HAP-1 (cell line): ENCODE measurements around the gene LRRN2.

Source experiments
- DNase-seq, 2 experiments: peaks; one replicate each; pipeline ENCODE4 v3.0.0-alpha.2; 2016 to 2020; ENCODE audit warnings: low spot score in 2 of 2
- H3K27me3 ChIP-seq: fragments of 250-450 bp; sonication (Bioruptor Pico); 2 replicates; pipeline ENCODE4 v1.5.1; 2020; ENCODE audit warnings: low read depth, mild to moderate bottlenecking, moderate library complexity
- H3K36me3 ChIP-seq: fragments of 250-450 bp; sonication (Bioruptor Pico); replicated peaks from 2 replicates; pipeline ENCODE4 v1.5.1; 2020; ENCODE audit warnings: mild to moderate bottlenecking
- H3K4me1 ChIP-seq: fragments of 250-450 bp; sonication (Bioruptor Pico); 2 replicates; pipeline ENCODE4 v1.5.1; 2020; ENCODE audit warnings: mild to moderate bottlenecking
- H3K4me3 ChIP-seq: fragments of 250-450 bp; sonication (Bioruptor Pico); 2 replicates; pipeline ENCODE4 v1.5.1; 2020; ENCODE audit warnings: mild to moderate bottlenecking, moderate library complexity
- H3K9me3 ChIP-seq: fragments of 250-450 bp; sonication (Bioruptor Pico); 2 replicates; pipeline ENCODE4 v1.5.1; 2020; ENCODE audit warnings: mild to moderate bottlenecking, moderate library complexity
- in situ Hi-C: fragments of 300-500 bp; cut with MboI; formaldehyde crosslinking; loops from 3 replicates; pipeline ENCODE4 v1.14.3; 2020; ENCODE audit warnings: low sequenced_read_pairs, inconsistent platforms, mixed read lengths

The LRRN2 gene

DNA sequence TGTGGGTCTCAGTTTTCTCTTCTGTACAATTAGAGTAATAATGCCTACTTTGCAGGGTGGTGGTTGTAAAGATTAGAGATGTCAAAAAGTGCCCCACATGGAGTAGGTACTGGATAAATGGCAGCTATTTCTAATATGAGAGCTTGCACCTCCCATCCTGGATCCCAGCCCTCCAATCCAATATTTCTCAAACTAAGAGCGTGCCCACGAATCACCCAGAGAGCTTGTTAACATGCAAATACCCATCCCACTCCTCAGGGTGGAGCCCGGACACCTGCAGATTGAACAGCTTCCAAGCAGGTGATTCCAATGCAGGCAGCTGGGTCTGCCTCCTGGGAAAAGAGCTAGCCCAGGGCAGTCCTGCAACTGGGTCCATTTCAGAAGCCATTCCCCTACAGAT lies 33.0 kb downstream of the LRRN2 start:
- no peaks in the 10 kb centered on the region for H3K9me3 ChIP-seq
- peaks cover 13% of the 10 kb centered on the region for H3K27me3 ChIP-seq
- H3K4me3 ChIP-seq: no peak overlapping the region
- no peaks in the 10 kb centered on the region for H3K36me3 ChIP-seq
- DNase-seq: no peak
- H3K4me1 ChIP-seq: no peaks in the 10 kb centered on the region
- in situ Hi-C loops: no loop called here

DNA sequence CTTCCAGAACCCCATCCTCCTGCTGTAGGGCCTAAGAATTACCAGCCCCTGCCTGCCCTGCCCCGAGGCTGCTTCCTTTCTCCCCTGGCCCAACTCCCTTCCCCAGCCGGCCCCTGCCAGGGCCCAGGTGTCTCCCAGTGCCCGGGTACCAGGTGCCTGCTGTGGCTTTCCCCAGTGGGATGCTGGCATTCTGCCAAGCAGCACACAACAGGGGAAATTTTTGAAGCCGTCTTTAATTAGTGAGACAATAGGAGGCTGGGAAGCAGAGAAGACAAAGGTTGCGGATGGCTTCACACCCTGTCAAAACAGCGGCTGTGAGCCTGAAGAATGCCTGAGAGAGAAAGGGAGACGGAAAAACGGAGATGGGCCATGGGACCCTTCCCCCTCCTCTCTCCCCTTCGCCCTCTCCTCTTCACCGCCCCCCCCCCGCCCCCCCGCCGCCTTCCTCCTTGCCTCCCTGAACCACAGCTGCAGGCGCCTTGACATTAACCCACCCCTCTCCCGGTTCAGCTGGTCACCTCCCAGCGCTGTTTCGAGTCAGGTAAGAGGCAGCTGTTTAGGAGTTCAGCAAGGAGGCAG lies 33.6 kb downstream of the LRRN2 start:
- no peak for DNase-seq
- in situ Hi-C loops: no loop called here
- H3K4me1 ChIP-seq: no peaks in the 10 kb centered on the region
- H3K4me3 ChIP-seq: no peak overlapping the region
- H3K27me3 ChIP-seq: peaks cover 13% of the 10 kb centered on the region
- no peaks in the 10 kb centered on the region for H3K36me3 ChIP-seq
- no peaks in the 10 kb centered on the region for H3K9me3 ChIP-seq

DNA sequence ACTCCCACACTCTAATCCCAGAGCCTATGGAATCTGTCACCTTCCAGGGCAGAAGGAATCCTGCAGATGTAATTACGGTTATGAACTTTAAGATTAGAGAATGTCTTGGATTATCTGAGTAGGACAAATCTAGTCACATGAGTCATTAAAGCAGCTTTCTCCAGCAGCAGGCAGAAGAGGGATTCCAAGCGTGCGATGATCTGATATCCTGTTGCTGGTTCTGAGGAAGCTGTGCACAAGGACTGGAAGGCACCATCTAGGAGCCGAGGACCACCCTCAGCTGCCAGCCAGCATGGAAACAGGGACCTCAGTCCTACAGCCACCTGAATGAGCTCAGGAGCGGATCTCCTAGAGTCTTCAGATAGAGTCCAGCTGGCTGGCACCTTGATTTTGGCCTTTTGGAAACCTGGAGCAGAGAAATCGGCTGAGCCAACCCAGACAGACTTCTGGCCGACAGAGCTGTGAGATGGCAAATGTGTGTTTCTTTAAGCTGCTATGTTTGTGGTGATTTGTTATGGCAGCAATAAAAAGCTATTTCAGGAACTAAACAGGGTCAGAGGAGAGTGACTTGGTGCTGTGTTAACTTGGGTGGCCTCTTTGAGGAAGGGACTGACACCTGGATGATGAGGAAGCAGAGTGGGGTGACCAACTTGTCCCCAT lies 34.5 kb downstream of the LRRN2 start:
- DNase-seq: no peak
- in situ Hi-C loops: no loop called here
- H3K4me1 ChIP-seq: no peaks in the 10 kb centered on the region
- H3K27me3 ChIP-seq: peaks cover 13% of the 10 kb centered on the region
- H3K36me3 ChIP-seq: no peaks in the 10 kb centered on the region
- no peak overlapping the region for H3K4me3 ChIP-seq
- H3K9me3 ChIP-seq: no peaks in the 10 kb centered on the region

DNA sequence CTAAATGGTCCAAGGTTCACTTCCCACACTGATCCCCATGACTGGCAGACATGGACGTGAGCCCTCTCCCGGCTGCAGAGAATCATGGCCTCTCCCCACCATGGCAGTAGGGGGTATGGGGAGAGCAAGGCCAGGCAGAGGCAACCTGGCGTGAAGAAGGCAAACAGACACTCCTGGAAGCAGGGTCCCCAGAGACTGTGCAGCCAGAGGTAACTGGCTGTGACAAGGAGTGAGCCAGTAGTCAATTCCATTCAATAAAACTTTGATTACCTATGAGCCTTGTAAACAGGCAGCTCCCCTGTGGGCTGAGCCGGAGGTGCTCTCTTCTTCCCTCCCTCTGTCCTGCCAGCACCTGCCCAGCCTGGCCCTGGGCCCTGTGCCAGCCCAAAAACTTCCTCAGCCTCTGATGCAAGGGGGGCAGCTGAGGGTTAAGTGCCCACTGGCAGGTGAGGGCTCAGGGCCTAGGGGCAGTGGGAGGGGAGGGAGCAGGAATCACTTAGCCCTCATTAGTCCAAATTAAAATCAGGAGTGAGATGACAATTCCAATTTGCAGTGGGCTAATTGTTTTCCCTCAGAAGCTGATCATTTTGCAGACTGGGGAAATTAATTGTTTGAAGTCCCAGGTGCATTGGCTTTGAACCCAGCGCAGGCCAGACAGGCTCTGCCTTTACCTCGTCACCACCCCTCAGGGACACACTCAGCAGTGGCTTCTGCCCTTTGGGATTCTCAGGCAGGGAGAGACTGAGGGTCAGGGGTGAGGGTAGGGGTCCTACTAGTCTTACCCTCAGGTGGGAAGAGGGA lies 35.6 kb downstream of the LRRN2 start:
- in situ Hi-C loops: no loop called here
- Histone ChIP-seq H3K9me3 (no peaks in the 10 kb centered on the region), H3K27me3 (peaks cover 13% of the 10 kb centered on the region), H3K36me3 (no peaks in the 10 kb centered on the region), H3K4me3 (no peak overlapping the region), H3K4me1 (no peaks in the 10 kb centered on the region)
- no peak for DNase-seq

DNA sequence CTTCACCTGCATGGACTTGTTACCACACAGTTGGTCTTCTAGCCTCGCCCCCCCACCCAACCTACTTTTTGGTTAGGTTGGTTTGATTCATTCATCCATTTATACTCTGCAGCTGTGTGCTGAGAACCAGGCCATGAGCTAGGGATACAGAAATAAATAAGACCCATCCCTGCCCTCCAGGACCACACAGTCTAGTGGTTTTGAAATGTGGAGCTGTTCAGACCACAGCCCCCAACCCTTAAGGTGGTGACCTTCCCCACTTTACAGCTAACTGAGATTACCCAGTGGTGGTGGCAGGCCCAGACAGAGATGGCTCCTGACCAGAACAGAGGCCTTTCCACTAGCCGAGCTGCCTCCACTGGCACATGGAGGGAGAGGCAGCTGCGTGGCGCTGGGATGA lies 37.0 kb downstream of the LRRN2 start:
- in situ Hi-C loops: no loop called here
- no peaks in the 10 kb centered on the region for H3K4me1 ChIP-seq
- H3K4me3 ChIP-seq: no peak overlapping the region
- H3K27me3 ChIP-seq: peaks cover 13% of the 10 kb centered on the region
- no peak for DNase-seq
- no peaks in the 10 kb centered on the region for H3K9me3 ChIP-seq
- H3K36me3 ChIP-seq: no peaks in the 10 kb centered on the region

DNA sequence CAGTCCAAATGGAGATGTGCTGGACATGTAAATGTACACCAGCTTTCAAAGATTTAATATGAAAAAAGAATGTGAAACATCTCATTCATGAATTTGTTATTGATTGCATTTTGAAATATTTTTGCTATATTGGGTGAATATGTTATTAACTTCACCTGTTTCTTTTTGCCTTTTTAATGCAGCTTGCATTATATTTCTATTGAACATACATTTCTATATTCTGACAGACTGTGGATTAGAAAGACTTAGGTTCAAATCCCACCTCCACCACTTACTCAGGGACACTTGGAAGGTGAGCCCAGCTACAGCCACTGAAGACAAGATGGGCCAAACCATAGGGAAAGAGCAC lies 37.8 kb downstream of the LRRN2 start:
- H3K4me1 ChIP-seq: no peaks in the 10 kb centered on the region
- in situ Hi-C loops: no loop called here
- no peaks in the 10 kb centered on the region for H3K9me3 ChIP-seq
- H3K4me3 ChIP-seq: no peak overlapping the region
- H3K27me3 ChIP-seq: peaks cover 12% of the 10 kb centered on the region
- H3K36me3 ChIP-seq: no peaks in the 10 kb centered on the region
- no peak for DNase-seq

DNA sequence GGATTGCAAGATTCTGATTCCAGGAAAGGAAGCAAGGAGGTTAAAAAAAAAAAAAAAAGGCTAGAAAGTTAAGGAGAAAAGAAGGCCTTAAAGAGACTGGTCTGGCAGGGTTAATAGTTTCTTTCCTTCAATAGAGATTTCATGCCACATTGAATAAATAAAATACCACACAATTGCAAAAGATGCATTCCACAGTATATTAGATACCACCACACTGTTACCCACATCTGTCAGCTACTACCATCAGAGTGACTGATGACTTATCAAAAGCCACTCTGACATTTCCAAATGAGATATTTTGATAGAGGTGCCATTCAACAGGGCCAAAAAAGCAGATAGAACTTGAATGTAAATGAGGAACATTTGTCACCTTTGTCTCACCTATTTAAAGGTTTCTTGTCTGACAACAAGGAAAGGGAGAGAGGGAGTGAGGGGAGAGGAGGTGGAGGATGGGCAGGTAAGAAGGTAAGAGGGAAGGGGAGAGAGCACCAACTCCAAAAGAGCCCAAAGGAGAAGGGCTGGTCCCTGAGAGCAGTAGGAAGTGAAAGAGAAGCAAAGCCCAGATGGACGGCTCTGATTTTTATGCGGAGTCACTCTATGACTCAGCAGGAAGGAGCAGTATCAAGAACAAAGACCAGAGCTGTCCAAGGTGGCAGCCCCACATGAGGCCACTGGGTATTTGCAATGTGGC lies 38.3 kb downstream of the LRRN2 start:
- no peak overlapping the region for H3K4me3 ChIP-seq
- no peaks in the 10 kb centered on the region for H3K9me3 ChIP-seq
- no peaks in the 10 kb centered on the region for H3K4me1 ChIP-seq
- in situ Hi-C loops: no loop called here
- peak in 1 of 2 experiments; percentile 44 for DNase-seq
- no peaks in the 10 kb centered on the region for H3K36me3 ChIP-seq
- H3K27me3 ChIP-seq: peaks cover 10% of the 10 kb centered on the region

DNA sequence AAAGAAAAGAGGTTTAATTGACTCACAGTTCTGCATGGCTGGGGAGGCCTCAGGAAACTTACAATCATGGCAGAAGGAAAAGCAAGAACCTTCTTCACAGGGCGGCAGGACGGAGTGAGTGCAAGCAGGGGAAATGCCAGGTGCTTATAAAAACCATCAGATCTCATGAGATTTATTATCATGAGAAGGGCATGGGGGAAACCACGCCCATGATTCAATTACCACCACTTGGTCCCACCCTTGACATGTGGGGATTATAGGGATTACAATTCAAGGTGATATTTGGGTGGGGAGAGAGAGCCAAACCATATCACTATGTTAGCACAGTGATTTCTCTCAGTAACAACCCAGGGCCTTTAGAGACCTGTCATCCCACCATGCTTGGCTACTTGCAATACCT lies 39.9 kb downstream of the LRRN2 start:
- in situ Hi-C loops: no loop called here
- Histone ChIP-seq H3K4me3 (no peak overlapping the region), H3K36me3 (no peaks in the 10 kb centered on the region), H3K27me3 (peaks cover 3% of the 10 kb centered on the region; the same call in 1 of the 2 replicates), H3K4me1 (no peaks in the 10 kb centered on the region), H3K9me3 (no peaks in the 10 kb centered on the region)
- no peak for DNase-seq

DNA sequence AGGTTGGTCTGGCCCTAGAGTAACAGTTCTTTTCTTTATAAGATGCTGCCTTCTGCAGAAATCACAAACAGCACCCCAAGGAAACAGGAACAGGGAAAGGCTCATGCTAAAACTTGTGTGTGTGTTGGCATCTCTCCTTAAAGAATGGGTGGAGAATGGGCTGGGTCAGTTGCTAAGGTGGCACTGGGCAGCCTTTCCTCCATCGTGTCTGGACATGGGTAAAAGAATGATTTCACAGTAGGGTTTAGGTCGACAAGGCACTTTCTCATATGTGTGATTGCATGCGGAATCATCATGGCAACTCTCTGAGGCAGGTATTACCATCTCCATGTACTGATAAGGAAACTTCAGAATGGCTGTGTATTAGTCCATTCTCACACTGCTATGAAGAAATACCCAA lies 40.3 kb downstream of the LRRN2 start:
- H3K27me3 ChIP-seq: peaks cover 3% of the 10 kb centered on the region; the same call in 1 of the 2 replicates
- H3K36me3 ChIP-seq: no peaks in the 10 kb centered on the region
- no peaks in the 10 kb centered on the region for H3K9me3 ChIP-seq
- in situ Hi-C loops: no loop called here
- H3K4me3 ChIP-seq: no peak overlapping the region
- H3K4me1 ChIP-seq: no peaks in the 10 kb centered on the region
- no peak for DNase-seq

DNA sequence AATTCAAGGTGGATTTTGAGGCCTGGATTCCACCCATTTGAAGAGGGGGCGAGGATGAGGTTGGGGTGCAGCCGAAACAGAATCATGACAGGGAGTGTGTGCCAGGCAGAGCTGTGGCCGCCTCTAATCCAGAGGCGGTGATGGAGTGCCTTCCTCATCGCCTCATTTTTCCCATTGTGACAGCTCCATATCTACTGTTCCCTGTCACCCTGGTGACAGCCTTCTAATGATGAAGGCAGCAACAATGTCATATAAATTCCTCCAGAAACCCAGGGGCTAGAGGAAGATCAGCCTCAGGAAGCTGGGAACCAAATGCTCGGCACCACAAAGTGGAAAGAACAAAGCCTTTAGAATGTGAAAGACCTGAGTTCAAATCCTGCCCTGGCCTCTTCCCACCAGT lies 42.0 kb downstream of the LRRN2 start:
- Histone ChIP-seq H3K36me3 (no peaks in the 10 kb centered on the region), H3K4me1 (no peaks in the 10 kb centered on the region), H3K4me3 (no peak overlapping the region), H3K9me3 (no peaks in the 10 kb centered on the region), H3K27me3 (peaks cover 3% of the 10 kb centered on the region; the same call in 1 of the 2 replicates)
- DNase-seq: no peak
- in situ Hi-C loops: no loop called here

DNA sequence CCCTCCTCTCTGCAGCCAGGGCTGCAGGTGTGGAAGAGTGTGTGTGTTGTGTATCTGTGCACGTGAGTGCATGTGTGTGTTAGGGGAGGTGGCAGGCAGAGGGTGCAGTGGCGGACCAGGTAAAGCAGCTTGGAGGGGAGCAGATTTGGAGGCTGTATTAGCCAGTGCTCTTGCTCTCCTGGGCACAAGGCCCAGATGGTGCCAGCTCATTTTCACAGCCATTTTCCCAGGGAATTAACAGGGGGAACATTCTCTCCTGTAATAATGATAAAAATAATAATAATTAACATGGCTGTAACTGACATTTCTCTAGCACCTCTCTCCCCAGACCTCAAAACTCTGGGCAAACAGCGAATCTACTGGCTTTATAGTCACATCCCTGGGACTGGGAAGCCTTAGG lies 43.6 kb downstream of the LRRN2 start:
- Histone ChIP-seq H3K27me3 (peaks cover 3% of the 10 kb centered on the region; the same call in 1 of the 2 replicates), H3K4me1 (peaks cover 11% of the 10 kb centered on the region), H3K36me3 (no peaks in the 10 kb centered on the region), H3K4me3 (no peak overlapping the region), H3K9me3 (no peaks in the 10 kb centered on the region)
- in situ Hi-C loops: no loop called here
- DNase-seq: no peak

DNA sequence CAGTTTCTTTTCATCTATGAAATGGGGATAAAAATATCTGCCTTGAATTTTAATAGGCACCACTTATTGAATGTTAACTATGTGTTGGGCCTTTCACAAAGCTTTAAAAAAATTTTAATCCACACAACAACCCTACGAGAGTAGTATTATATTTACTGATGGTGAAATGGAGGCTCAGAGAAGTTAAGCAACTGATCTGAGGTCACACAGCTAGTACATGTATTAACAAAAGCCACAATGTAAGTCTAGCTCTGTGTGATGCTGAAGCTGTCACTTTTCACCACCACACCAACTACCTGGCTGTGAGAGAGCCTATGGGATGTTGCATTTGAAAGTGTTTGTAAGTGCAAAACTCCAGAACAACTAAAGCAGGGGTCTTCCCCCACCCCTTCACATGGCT lies 44.1 kb downstream of the LRRN2 start:
- peaks cover 11% of the 10 kb centered on the region for H3K4me1 ChIP-seq
- no peaks in the 10 kb centered on the region for H3K9me3 ChIP-seq
- in situ Hi-C loops: no loop called here
- no peak overlapping the region for H3K4me3 ChIP-seq
- H3K27me3 ChIP-seq: peaks cover 3% of the 10 kb centered on the region; the same call in 1 of the 2 replicates
- H3K36me3 ChIP-seq: no peaks in the 10 kb centered on the region
- no peak for DNase-seq

DNA sequence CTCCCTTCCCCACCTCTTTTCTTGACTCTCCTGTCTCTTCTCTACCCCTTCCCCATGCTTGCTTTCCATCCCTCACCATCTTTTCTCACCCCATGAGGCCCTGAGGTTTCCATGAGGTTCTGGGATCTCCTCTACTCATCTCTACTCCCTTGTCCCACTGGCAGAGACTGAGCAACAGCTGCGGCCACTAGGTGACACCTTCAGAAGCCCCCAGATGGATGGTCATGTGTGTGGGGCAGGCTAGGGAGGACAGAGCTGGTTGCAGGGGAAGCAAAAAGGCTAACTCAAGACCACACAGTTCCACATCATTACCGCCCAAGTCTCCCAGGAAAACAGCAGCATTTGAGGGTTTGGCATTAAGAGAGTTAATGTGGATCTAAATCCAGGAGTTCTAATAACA lies 45.0 kb downstream of the LRRN2 start:
- in situ Hi-C loops: no loop called here
- no peak for DNase-seq

More for the DNA sequence above, 45.0 kb downstream of the LRRN2 start:
- H3K4me3 ChIP-seq: no peak overlapping the region
- H3K4me1 ChIP-seq: peaks cover 11% of the 10 kb centered on the region
- H3K36me3 ChIP-seq: no peaks in the 10 kb centered on the region
- H3K9me3 ChIP-seq: no peaks in the 10 kb centered on the region
- peaks cover 3% of the 10 kb centered on the region; the same call in 1 of the 2 replicates for H3K27me3 ChIP-seq
